ENCODE data around the gene WEE2. TPM values are rescaled to one million over a fixed set of nuclear protein-coding genes. Genes with fewer than 3 reads are reported as not detected.
A peak's percentile ranks its signal among the peaks of the same experiment; 100 is the strongest.

Gene WEE2
- total and polyA plus RNA-seq, 2 of the 13 experiments (the other 11 are each of a cell fraction or from before 2014, with no cell fraction given): not detected

DNA sequence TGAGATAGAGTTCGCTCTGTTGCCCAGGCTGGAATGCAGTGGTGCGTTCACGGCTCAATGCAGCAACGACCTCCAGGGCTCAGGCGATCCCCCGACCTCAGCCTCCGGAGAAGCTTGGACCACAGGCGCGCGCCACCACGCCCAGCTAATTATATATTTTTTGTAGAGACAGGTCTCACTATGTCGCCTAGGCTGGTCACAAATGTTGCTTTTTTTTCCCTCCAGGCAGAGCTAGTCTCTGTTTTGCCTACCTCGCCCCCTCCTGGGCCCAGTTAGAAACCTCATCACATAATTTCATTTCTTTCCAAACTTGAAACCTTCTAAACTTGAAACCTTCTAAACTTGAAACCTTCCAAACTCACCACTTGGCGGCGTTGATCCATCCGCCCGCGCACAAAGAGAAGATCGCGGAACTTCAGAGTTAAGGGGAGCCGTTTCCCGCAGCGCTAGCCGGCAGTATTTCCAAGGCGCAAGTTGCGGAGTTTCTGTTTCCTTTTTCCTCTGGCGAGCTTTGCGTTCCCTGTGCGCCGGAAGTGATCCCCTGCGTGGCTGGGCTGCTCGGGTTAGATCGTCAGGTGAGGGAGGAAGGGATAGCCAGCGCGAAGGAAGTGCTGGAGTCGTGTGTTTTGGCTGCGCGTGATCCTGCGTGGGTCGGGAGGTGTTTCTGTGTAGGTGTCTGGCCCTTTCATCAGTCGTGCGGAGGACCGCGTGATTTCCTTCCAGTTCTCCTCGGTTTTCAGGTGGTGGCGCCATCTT, 29.9 kb downstream of the WEE2 start, which contains the start of gene SSBP1 (continued):
- TF ChIP-seq, protein P1, sequence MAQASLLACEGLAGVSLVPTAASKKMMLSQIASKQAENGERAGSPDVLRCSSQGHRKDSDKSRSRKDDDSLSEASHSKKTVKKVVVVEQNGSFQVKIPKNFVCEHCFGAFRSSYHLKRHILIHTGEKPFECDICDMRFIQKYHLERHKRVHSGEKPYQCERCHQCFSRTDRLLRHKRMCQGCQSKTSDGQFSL (CRISPR knock-in tag; IDR thresholded peaks at IDR 0.05): no peak
- TF ChIP-seq JUNB (CRISPR knock-in tag; IDR thresholded peaks at IDR 0.05; ENCODE audit: borderline replicate concordance): no peak
- no peak for TF ChIP-seq ZNF382 (CRISPR knock-in tag; IDR thresholded peaks at IDR 0.05; ENCODE audit: borderline replicate concordance)
- TF ChIP-seq, protein P2, sequence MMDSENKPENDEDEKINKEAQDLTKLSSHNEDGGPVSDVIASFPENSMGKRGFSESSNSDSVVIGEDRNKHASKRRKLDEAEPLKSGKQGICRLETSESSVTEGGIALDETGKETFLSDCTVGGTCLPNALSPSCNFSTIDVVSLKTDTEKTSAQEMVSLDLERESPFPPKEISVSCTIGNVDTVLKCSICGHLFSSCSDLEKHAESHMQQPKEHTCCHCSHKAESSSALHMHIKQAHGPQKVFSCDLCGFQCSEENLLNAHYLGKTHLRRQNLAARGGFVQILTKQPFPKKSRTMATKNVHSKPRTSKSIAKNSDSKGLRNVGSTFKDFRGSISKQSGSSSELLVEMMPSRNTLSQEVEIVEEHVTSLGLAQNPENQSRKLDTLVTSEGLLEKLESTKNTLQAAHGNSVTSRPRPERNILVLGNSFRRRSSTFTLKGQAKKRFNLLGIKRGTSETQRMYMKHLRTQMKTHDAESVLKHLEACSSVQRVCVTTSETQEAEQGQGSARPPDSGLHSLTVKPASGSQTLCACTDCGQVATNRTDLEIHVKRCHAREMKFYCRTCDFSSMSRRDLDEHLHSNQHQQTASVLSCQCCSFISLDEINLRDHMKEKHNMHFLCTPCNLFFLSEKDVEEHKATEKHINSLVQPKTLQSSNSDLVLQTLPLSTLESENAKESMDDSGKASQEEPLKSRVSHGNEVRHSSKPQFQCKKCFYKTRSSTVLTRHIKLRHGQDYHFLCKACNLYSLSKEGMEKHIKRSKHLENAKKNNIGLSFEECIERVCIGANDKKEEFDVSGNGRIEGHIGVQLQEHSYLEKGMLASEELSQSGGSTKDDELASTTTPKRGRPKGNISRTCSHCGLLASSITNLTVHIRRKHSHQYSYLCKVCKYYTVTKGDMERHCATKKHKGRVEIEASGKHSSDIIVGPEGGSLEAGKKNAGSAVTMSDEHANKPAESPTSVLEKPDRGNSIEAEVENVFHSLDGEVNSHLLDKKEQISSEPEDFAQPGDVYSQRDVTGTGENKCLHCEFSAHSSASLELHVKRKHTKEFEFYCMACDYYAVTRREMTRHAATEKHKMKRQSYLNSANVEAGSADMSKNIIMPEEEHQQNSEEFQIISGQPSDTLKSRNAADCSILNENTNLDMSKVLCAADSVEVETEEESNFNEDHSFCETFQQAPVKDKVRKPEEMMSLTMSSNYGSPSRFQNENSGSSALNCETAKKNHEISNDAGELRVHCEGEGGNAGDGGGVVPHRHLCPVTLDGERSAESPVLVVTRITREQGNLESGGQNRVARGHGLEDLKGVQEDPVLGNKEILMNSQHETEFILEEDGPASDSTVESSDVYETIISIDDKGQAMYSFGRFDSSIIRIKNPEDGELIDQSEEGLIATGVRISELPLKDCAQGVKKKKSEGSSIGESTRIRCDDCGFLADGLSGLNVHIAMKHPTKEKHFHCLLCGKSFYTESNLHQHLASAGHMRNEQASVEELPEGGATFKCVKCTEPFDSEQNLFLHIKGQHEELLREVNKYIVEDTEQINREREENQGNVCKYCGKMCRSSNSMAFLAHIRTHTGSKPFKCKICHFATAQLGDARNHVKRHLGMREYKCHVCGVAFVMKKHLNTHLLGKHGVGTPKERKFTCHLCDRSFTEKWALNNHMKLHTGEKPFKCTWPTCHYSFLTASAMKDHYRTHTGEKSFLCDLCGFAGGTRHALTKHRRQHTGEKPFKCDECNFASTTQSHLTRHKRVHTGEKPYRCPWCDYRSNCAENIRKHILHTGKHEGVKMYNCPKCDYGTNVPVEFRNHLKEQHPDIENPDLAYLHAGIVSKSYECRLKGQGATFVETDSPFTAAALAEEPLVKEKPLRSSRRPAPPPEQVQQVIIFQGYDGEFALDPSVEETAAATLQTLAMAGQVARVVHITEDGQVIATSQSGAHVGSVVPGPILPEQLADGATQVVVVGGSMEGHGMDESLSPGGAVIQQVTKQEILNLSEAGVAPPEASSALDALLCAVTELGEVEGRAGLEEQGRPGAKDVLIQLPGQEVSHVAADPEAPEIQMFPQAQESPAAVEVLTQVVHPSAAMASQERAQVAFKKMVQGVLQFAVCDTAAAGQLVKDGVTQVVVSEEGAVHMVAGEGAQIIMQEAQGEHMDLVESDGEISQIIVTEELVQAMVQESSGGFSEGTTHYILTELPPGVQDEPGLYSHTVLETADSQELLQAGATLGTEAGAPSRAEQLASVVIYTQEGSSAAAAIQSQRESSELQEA (CRISPR knock-in tag; IDR thresholded peaks at IDR 0.05; ENCODE audit: not compliant biosample characterization): peak; percentile 44
- peak; percentile 77 for TF ChIP-seq SIX4 (CRISPR knock-in tag; IDR thresholded peaks at IDR 0.05)
- peak; percentile 60; the same call in 1 of the 2 replicates for TF ChIP-seq NFIC (IDR thresholded peaks at IDR 0.05; ENCODE audit: low read length)
- TF ChIP-seq ZNF543 (CRISPR knock-in tag; IDR thresholded peaks at IDR 0.05): no peak
- 0 out of 2 replicates have a peak, but pooled peaks have one; percentile 23 for TF ChIP-seq ZBTB43 (CRISPR knock-in tag; conservative IDR thresholded peaks at IDR 0.05)
- TF ChIP-seq CTCF (CRISPR knock-in tag; IDR thresholded peaks at IDR 0.05): peak; percentile 84
- peak; percentile 58; the same call in 1 of the 2 replicates for TF ChIP-seq KLF15 (CRISPR knock-in tag; IDR thresholded peaks at IDR 0.05; ENCODE audit: borderline replicate concordance)
- TF ChIP-seq NFRKB (IDR thresholded peaks at IDR 0.05): no peak
- TF ChIP-seq ZNF326 (CRISPR knock-in tag; IDR thresholded peaks at IDR 0.05; ENCODE audit: borderline replicate concordance): no peak
- TF ChIP-seq ZNF512 (CRISPR knock-in tag; IDR thresholded peaks at IDR 0.05): no peak
